K562 (cell line): ENCODE measurements around the gene CDC6. TPM values are rescaled to one million over a fixed set of nuclear protein-coding genes. Genes with fewer than 3 reads are reported as not detected.

Experiments
- C11orf30 ChIP-seq: fragments of 450-650 bp; IDR thresholded peaks from 2 replicates; pipeline ENCODE4 v1.6.1; 2016; ENCODE audit warnings: low read depth, mild to moderate bottlenecking
- CHD1 ChIP-seq: fragments of 200-600 bp; sonication (generic); IDR thresholded peaks from one replicate; pipeline ENCODE4 v1.6.1; 2012; ENCODE audit warnings: mild to moderate bottlenecking, moderate library complexity, low read length, inconsistent platforms
- ERF ChIP-seq: fragments of 450-650 bp; formaldehyde crosslinking; IDR thresholded peaks from 2 replicates; pipeline ENCODE4 v1.4.0; 2020; ENCODE audit warnings: mild to moderate bottlenecking, mixed read lengths
- ETV6 ChIP-seq, 3 experiments: fragments of 150-350 bp in 1 of 3; sonication (generic) in 1 of 3; formaldehyde crosslinking in 1 of 3; IDR thresholded peaks; 2 replicates each; pipeline versions ENCODE4 v1.6.1 to v1.8.0; 2014 to 2022; ENCODE audit warnings: borderline replicate concordance in 2 of 3, low read depth in 2 of 3, antibody characterized with exemption in 1 of 3, low read length in 1 of 3, mild to moderate bottlenecking in 1 of 3, missing genetic modification reagents in 1 of 3
- HNRNPL ChIP-seq: fragments of 200-400 bp; formaldehyde crosslinking; IDR thresholded peaks from 2 replicates; pipeline ENCODE4 v1.6.1; 2017; ENCODE audit warnings: low read depth, mild to moderate bottlenecking, low read length
- HNRNPLL ChIP-seq: fragments of 200-400 bp; formaldehyde crosslinking; IDR thresholded peaks from 2 replicates; pipeline ENCODE4 v1.6.1; 2017; ENCODE audit warnings: low read length, low read depth, mild to moderate bottlenecking; ENCODE audit not compliant: poor library complexity, severe bottlenecking
- MAFG ChIP-seq: fragments of 450-650 bp; conservative IDR thresholded peaks from 2 replicates; pipeline ENCODE4 v1.6.1; 2016; ENCODE audit warnings: missing genetic modification characterization, missing compliant biosample characterization
- MBD2 ChIP-seq: sonication (generic); IDR thresholded peaks from 2 replicates; pipeline ENCODE4 v1.6.1; 2016; ENCODE audit warnings: low read depth, borderline replicate concordance
- NFIC ChIP-seq: fragments of 450-650 bp; IDR thresholded peaks from 2 replicates; pipeline ENCODE4 v1.6.1; 2017; ENCODE audit warnings: mild to moderate bottlenecking, inconsistent platforms
- PHF8 ChIP-seq: fragments of 200-600 bp; sonication (generic); IDR thresholded peaks from 2 replicates; pipeline ENCODE4 v1.6.1; 2012; ENCODE audit warnings: mixed run types, mild to moderate bottlenecking, inconsistent platforms, low read length, moderate library complexity, borderline replicate concordance
- SMAD4 ChIP-seq: fragments of 250-450 bp; sonication (Bioruptor Pico); conservative IDR thresholded peaks from 2 replicates; pipeline ENCODE4 v1.8.0; 2021; ENCODE audit warnings: inconsistent platforms, mild to moderate bottlenecking, moderate library complexity
- ZNF12 ChIP-seq: sonication (generic); formaldehyde crosslinking; IDR thresholded peaks from 2 replicates; pipeline ENCODE4 v1.4.0; 2020; ENCODE audit warnings: mild to moderate bottlenecking, missing genetic modification reagents
- ZNF830 ChIP-seq: fragments of 250-450 bp; sonication (Bioruptor Pico); IDR thresholded peaks from 2 replicates; pipeline ENCODE4 v1.5.0; 2021; ENCODE audit warnings: mild to moderate bottlenecking
- polyA plus RNA-seq, 8 experiments: library from polyadenylated mRNA; depleted of rRNA in 4 of 8; stranded (reverse) in 5 of 8; unstranded in 3 of 8; fragments of >200 nt; fragmentation: Nextera tagmentation in 2 of 8; fragmentation: Illumina TruSeq in 1 of 8; extraction: Ambion mirVana in 2 of 8; extraction: Trizol in 1 of 8; gene quantifications; 2 replicates each; pipeline versions ENCODE4 v1.2.1 to v1.2.3, GENCODE V29; 2011 to 2014; ENCODE audit warnings: inconsistent platforms in 1 of 8, missing spikeins in 1 of 8
- total RNA-seq, 7 experiments: library from RNA; depleted of rRNA in 6 of 7; stranded (reverse); fragments of >200 nt in 6 of 7; fragmentation: Illumina TruSeq in 2 of 7; extraction: Trizol in 2 of 7; gene quantifications; 2 replicates each; pipeline versions ENCODE4 v1.2.1 to v1.2.3, GENCODE V29; 2011 to 2021; ENCODE audit warnings: low replicate concordance in 1 of 7
- TF ChIP-seq, protein P1 (sequence below): fragments of 450-650 bp; formaldehyde crosslinking; IDR thresholded peaks from 2 replicates; pipeline ENCODE4 v1.4.0; 2020; ENCODE audit warnings: mild to moderate bottlenecking
- TF ChIP-seq, protein P2 (sequence below): IDR thresholded peaks from 2 replicates; pipeline ENCODE4 v1.6.1; 2012; ENCODE audit warnings: low read depth, low read length, improper control_type of control experiment, borderline replicate concordance
- TF ChIP-seq, protein P3 (sequence below), 3 experiments: fragments of 200-800 bp in 1 of 3; fragments of 250-450 bp in 1 of 3; fragments of 450-650 bp in 1 of 3; sonication (Bioruptor Pico) in 1 of 3; sonication (Bioruptor generic) in 1 of 3; formaldehyde crosslinking in 1 of 3; IDR thresholded peaks; 2 replicates each; pipeline versions ENCODE4 v1.6.1 to v1.8.0; 2016 to 2022; ENCODE audit warnings: mild to moderate bottlenecking in 2 of 3, missing genetic modification characterization in 2 of 3, missing compliant biosample characterization in 1 of 3, moderate library complexity in 1 of 3

The CDC6 gene
- total and polyA plus RNA-seq, 9 of the 15 experiments (the other 6 are each of a cell fraction or from before 2014, with no cell fraction given) = 29.6 to 141 (median 106) TPM

DNA sequence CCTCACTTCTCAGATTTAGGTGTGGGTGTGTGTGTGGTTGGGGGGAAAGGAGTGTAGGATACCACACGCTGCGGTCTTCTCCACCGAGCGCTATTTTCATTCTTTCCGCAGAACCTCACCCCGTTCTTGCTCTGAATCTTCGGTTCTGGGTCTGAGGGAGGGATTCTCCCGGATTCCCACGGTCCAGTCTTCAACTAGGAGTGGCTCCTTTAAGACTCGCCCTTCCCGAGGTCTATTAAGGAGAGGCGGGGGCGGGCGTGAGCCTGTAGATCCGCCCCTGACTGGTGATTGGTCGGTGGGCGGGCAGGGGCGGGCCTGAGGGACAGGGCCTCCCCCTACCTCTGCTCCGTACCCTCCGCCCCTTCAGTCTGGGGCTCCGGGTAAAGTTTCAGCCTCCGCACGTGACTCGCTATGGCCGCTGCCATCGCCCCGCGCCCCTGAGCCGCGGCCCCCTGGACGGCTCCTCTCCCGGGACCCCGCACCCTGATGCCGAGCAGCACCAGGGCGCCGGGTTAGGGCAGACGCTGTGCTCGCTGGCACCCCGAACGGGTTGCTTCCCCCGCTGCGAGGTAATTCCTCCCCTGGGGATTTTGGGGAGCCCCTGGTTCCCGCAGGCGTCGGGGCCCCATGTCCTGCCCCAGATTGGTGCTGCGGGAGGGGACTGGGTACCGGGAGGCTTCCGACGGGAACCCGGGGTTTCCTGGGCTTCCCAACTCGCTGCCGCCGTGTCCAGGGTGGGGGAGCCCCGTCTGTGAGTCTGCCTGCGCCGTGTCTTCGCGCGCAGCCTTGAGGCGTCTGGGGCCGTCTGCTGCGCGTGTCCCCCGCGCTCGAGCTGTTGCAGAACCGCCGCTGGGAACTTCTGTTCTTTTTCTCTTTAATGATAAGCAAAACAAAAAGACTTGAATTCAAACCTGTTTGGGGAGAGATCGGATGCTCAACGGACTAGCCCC is 30.5 kb downstream of the CDC6 start (continued):
- TF ChIP-seq MBD2 = peak; percentile 63; the same call in 1 of the 2 replicates
- TF ChIP-seq, protein P1, sequence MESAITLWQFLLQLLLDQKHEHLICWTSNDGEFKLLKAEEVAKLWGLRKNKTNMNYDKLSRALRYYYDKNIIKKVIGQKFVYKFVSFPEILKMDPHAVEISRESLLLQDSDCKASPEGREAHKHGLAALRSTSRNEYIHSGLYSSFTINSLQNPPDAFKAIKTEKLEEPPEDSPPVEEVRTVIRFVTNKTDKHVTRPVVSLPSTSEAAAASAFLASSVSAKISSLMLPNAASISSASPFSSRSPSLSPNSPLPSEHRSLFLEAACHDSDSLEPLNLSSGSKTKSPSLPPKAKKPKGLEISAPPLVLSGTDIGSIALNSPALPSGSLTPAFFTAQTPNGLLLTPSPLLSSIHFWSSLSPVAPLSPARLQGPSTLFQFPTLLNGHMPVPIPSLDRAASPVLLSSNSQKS (CRISPR knock-in tag) = no peak
- peak; percentile 74; the same call in 1 of the 2 replicates for TF ChIP-seq HNRNPL
- TF ChIP-seq ZNF830 (CRISPR knock-in tag) = no peak
- peak; percentile 76 for TF ChIP-seq SMAD4 (CRISPR knock-in tag)
- peak; percentile 64; the same call in 1 of the 2 replicates for TF ChIP-seq PHF8
- no peak for TF ChIP-seq ETV6 (IDR thresholded peaks at IDR 0.05; ENCODE audit: borderline replicate concordance in 1 of 2, low read depth in 2 of 2, low read length in 1 of 2)
- TF ChIP-seq ETV6 (CRISPR knock-in tag; IDR thresholded peaks at IDR 0.05; ENCODE audit: borderline replicate concordance) = no peak
- no peak for TF ChIP-seq C11orf30
- TF ChIP-seq, protein P2, sequence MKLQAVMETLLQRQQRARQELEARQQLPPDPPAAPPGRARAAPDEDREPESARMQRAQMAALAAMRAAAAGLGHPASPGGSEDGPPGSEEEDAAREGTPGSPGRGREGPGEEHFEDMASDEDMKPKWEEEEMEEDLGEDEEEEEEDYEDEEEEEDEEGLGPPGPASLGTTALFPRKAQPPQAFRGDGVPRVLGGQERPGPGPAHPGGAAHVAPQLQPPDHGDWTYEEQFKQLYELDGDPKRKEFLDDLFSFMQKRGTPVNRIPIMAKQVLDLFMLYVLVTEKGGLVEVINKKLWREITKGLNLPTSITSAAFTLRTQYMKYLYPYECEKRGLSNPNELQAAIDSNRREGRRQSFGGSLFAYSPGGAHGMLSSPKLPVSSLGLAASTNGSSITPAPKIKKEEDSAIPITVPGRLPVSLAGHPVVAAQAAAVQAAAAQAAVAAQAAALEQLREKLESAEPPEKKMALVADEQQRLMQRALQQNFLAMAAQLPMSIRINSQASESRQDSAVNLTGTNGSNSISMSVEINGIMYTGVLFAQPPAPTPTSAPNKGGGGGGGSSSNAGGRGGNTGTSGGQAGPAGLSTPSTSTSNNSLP = no peak
- TF ChIP-seq ZNF12 (CRISPR knock-in tag) = no peak
- peak; percentile 72 for TF ChIP-seq NFIC
- TF ChIP-seq, protein P3, sequence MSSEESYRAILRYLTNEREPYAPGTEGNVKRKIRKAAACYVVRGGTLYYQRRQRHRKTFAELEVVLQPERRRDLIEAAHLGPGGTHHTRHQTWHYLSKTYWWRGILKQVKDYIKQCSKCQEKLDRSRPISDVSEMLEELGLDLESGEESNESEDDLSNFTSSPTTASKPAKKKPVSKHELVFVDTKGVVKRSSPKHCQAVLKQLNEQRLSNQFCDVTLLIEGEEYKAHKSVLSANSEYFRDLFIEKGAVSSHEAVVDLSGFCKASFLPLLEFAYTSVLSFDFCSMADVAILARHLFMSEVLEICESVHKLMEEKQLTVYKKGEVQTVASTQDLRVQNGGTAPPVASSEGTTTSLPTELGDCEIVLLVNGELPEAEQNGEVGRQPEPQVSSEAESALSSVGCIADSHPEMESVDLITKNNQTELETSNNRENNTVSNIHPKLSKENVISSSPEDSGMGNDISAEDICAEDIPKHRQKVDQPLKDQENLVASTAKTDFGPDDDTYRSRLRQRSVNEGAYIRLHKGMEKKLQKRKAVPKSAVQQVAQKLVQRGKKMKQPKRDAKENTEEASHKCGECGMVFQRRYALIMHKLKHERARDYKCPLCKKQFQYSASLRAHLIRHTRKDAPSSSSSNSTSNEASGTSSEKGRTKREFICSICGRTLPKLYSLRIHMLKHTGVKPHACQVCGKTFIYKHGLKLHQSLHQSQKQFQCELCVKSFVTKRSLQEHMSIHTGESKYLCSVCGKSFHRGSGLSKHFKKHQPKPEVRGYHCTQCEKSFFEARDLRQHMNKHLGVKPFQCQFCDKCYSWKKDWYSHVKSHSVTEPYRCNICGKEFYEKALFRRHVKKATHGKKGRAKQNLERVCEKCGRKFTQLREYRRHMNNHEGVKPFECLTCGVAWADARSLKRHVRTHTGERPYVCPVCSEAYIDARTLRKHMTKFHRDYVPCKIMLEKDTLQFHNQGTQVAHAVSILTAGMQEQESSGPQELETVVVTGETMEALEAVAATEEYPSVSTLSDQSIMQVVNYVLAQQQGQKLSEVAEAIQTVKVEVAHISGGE (CRISPR knock-in tag; IDR thresholded peaks at IDR 0.05) = peak in 1 of 3 experiments; percentile 54; a peak in 1 of 6 replicates
- TF ChIP-seq HNRNPLL = peak; percentile 34
- no peak for TF ChIP-seq CHD1
- 0 out of 2 replicates have a peak, but pooled peaks have one; percentile 8 for TF ChIP-seq ERF (CRISPR knock-in tag)
- TF ChIP-seq MAFG = no peak
